Neural cell (in vitro differentiated cells): Measurements from ENCODE around the gene UBA6. TPM values are rescaled to one million over a fixed set of nuclear protein-coding genes. Genes with fewer than 3 reads are reported as not detected.

ENCODE experiments used
- H2AFZ ChIP-seq: fragments of 200-600, 300-800 bp; sonication (generic), shearing (Covaris generic); 2 replicates; pipeline ENCODE4 v1.6.0; 2014; ENCODE audit warnings: low read depth, mild to moderate bottlenecking, antibody characterized with exemption, low read length, moderate library complexity
- H3F3A ChIP-seq: fragments of 200-600 bp; shearing (Covaris generic); 2 replicates; pipeline ENCODE4 v1.6.1; 2016; ENCODE audit warnings: mild to moderate bottlenecking, moderate library complexity, mixed read lengths, antibody characterized with exemption, low read length; ENCODE audit not compliant: insufficient read depth, poor library complexity, severe bottlenecking
- H3K27ac ChIP-seq: fragments of 200-600, 300-800 bp; sonication (generic), shearing (Covaris generic); 2 replicates; pipeline ENCODE4 v1.5.1; 2014; ENCODE audit warnings: mild to moderate bottlenecking, low read length, moderate library complexity
- H3K27me3 ChIP-seq: fragments of 300-800, 200-600 bp; sonication (generic), shearing (Covaris generic); 2 replicates; pipeline ENCODE4 v1.6.0; 2014; ENCODE audit warnings: mild to moderate bottlenecking, low read depth, low read length, moderate library complexity; ENCODE audit not compliant: insufficient read depth
- H3K36me3 ChIP-seq: fragments of 300-800, 200-600 bp; sonication (generic), shearing (Covaris generic); 2 replicates; pipeline ENCODE4 v1.5.1; 2014; ENCODE audit warnings: mild to moderate bottlenecking, antibody characterized with exemption, low read length, moderate library complexity; ENCODE audit not compliant: insufficient read depth
- H3K4me2 ChIP-seq: fragments of 300-800, 200-600 bp; sonication (generic), shearing (Covaris generic); 2 replicates; pipeline ENCODE4 v1.6.0; 2014; ENCODE audit warnings: mild to moderate bottlenecking, low read length
- H3K4me3 ChIP-seq: fragments of 300-800, 200-600 bp; sonication (generic), shearing (Covaris generic); 2 replicates; pipeline ENCODE4 v1.5.1; 2014; ENCODE audit warnings: mild to moderate bottlenecking, low read length, moderate library complexity
- H3K79me2 ChIP-seq: fragments of 200-600 bp; shearing (Covaris generic); replicated peaks from 2 replicates; pipeline ENCODE4 v1.6.0; 2014; ENCODE audit warnings: mild to moderate bottlenecking, low read length, moderate library complexity; ENCODE audit not compliant: insufficient read depth
- H3K9ac ChIP-seq: fragments of 300-800, 200-600 bp; sonication (generic), shearing (Covaris generic); 2 replicates; pipeline ENCODE4 v1.6.1; 2016; ENCODE audit warnings: mild to moderate bottlenecking, low read length, mixed read lengths
- H3K9me2 ChIP-seq: fragments of 200-600 bp; shearing (Covaris generic); 2 replicates; pipeline ENCODE4 v1.6.1; 2016; ENCODE audit warnings: mild to moderate bottlenecking, low read length, mixed read lengths; ENCODE audit not compliant: insufficient read depth
- H3K9me3 ChIP-seq: fragments of 200-600, 300-800 bp; sonication (generic), shearing (Covaris generic); 2 replicates; pipeline ENCODE4 v1.6.1; 2016; ENCODE audit warnings: mild to moderate bottlenecking, mixed run types, low read length, moderate library complexity, mixed read lengths
- H4K20me1 ChIP-seq: fragments of 200-600 bp; shearing (Covaris generic); 2 replicates; pipeline ENCODE4 v1.6.1; 2016; ENCODE audit warnings: mild to moderate bottlenecking, mixed run types; ENCODE audit not compliant: insufficient read depth
- EP300 ChIP-seq: fragments of 450-650 bp; conservative IDR thresholded peaks from 2 replicates; pipeline ENCODE4 v1.6.1; 2014; ENCODE audit warnings: antibody characterized with exemption, mild to moderate bottlenecking, moderate library complexity; ENCODE audit not compliant: poor library complexity, severe bottlenecking
- EZH2 ChIP-seq: fragments of 200-600, 300-800 bp; shearing (Covaris generic), sonication (generic); IDR thresholded peaks from 2 replicates; pipeline ENCODE4 v1.6.1; 2014; ENCODE audit warnings: antibody characterized with exemption, low read length, borderline replicate concordance, mild to moderate bottlenecking; ENCODE audit not compliant: insufficient read depth, poor library complexity, severe bottlenecking
- MXI1 ChIP-seq: fragments of 450-650 bp; conservative IDR thresholded peaks from 2 replicates; pipeline ENCODE4 v1.6.1; 2014; ENCODE audit warnings: antibody characterized with exemption, mild to moderate bottlenecking; ENCODE audit not compliant: poor library complexity, severe bottlenecking
- POLR2AphosphoS5 ChIP-seq: IDR thresholded peaks from 2 replicates; pipeline ENCODE4 v1.6.1; 2012
- RAD21 ChIP-seq: fragments of 450-650 bp; conservative IDR thresholded peaks from 2 replicates; pipeline ENCODE4 v1.6.1; 2014; ENCODE audit warnings: antibody characterized with exemption, mild to moderate bottlenecking, moderate library complexity
- SMC3 ChIP-seq: fragments of 450-650 bp; conservative IDR thresholded peaks from 2 replicates; pipeline ENCODE4 v1.6.1; 2014; ENCODE audit warnings: antibody characterized with exemption, mild to moderate bottlenecking, moderate library complexity; ENCODE audit not compliant: poor library complexity
- TAF1 ChIP-seq: IDR thresholded peaks from 2 replicates; pipeline ENCODE4 v1.6.1; 2012; ENCODE audit warnings: low read depth
- polyA plus RNA-seq: library from polyadenylated mRNA; depleted of rRNA; stranded (reverse); fragments of >200 nt; gene quantifications from 2 replicates; pipeline ENCODE4 v1.2.3, GENCODE V29; 2014
- TF ChIP-seq, protein P1 (sequence below): fragments of 450-650 bp; IDR thresholded peaks from 2 replicates; pipeline ENCODE4 v1.5.1; 2014; ENCODE audit warnings: antibody characterized with exemption, mild to moderate bottlenecking, moderate library complexity; ENCODE audit not compliant: poor library complexity, severe bottlenecking
- TF ChIP-seq, protein P2 (sequence below): IDR thresholded peaks from 2 replicates; pipeline ENCODE4 v1.6.1; 2012; ENCODE audit warnings: borderline replicate concordance

UBA6 gene
- polyA plus RNA-seq, 1 donor from 2014 or later = 126 TPM

DNA sequence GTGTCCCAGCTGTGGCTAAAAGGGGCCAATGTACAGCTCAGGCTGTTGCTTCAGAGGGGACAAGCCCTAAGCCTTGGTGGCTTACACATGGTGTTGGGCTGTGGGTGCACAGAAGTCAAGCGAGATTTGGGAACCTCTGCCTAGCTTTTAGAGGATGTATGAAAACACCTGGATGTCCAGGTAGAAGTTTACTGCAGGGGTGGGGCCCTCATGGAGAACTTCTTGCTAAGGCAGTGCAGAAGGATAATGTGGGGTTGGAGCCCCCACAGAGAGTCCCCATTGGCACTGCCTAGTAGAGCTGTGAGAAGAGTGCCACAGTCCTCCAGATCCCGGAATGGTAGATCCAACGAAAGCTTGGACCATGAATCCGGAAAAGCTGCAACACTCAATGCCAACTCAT lies 40.5 kb downstream of the UBA6 start:
- Histone ChIP-seq H3K79me2 (no peaks in the 10 kb centered on the region), H3K36me3 (peaks cover 27% of the 10 kb centered on the region)

DNA sequence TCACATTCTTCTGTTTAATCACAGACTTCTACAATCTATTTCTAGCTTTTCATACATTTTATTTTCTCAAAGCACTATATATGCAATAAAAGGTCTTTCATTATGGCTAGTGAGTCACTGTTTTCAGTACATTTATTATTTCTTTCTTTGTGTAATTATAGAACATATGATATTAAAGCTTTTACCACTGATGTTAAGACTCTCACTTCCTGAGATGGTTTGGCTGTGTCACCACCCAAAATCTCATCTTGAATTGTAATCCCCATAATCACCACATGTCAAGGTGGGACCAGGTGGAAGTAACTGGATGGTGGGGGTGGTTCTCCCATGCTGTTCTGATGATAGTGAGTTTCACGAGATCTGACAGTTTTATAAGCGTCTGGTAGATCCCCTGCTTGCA lies 41.9 kb downstream of the UBA6 start:
- no peaks in the 10 kb centered on the region for H4K20me1 ChIP-seq
- no peaks in the 10 kb centered on the region for H3K79me2 ChIP-seq
- no peak overlapping the region for H3K4me2 ChIP-seq
- no peak overlapping the region for H3K9ac ChIP-seq
- no peak for TF ChIP-seq MXI1
- TF ChIP-seq TAF1 = no peak
- no peak for TF ChIP-seq EZH2
- TF ChIP-seq, protein P1, sequence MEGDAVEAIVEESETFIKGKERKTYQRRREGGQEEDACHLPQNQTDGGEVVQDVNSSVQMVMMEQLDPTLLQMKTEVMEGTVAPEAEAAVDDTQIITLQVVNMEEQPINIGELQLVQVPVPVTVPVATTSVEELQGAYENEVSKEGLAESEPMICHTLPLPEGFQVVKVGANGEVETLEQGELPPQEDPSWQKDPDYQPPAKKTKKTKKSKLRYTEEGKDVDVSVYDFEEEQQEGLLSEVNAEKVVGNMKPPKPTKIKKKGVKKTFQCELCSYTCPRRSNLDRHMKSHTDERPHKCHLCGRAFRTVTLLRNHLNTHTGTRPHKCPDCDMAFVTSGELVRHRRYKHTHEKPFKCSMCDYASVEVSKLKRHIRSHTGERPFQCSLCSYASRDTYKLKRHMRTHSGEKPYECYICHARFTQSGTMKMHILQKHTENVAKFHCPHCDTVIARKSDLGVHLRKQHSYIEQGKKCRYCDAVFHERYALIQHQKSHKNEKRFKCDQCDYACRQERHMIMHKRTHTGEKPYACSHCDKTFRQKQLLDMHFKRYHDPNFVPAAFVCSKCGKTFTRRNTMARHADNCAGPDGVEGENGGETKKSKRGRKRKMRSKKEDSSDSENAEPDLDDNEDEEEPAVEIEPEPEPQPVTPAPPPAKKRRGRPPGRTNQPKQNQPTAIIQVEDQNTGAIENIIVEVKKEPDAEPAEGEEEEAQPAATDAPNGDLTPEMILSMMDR = no peak
- TF ChIP-seq POLR2AphosphoS5 = no peak
- no peak for TF ChIP-seq RAD21
- no peak for TF ChIP-seq SMC3
- TF ChIP-seq, protein P2, sequence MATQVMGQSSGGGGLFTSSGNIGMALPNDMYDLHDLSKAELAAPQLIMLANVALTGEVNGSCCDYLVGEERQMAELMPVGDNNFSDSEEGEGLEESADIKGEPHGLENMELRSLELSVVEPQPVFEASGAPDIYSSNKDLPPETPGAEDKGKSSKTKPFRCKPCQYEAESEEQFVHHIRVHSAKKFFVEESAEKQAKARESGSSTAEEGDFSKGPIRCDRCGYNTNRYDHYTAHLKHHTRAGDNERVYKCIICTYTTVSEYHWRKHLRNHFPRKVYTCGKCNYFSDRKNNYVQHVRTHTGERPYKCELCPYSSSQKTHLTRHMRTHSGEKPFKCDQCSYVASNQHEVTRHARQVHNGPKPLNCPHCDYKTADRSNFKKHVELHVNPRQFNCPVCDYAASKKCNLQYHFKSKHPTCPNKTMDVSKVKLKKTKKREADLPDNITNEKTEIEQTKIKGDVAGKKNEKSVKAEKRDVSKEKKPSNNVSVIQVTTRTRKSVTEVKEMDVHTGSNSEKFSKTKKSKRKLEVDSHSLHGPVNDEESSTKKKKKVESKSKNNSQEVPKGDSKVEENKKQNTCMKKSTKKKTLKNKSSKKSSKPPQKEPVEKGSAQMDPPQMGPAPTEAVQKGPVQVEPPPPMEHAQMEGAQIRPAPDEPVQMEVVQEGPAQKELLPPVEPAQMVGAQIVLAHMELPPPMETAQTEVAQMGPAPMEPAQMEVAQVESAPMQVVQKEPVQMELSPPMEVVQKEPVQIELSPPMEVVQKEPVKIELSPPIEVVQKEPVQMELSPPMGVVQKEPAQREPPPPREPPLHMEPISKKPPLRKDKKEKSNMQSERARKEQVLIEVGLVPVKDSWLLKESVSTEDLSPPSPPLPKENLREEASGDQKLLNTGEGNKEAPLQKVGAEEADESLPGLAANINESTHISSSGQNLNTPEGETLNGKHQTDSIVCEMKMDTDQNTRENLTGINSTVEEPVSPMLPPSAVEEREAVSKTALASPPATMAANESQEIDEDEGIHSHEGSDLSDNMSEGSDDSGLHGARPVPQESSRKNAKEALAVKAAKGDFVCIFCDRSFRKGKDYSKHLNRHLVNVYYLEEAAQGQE = no peak
- TF ChIP-seq EP300 = no peak
- no peak overlapping the region for H3K27ac ChIP-seq
- no peaks in the 10 kb centered on the region for H3F3A ChIP-seq
- no peaks in the 10 kb centered on the region for H3K27me3 ChIP-seq
- peaks cover 20% of the 10 kb centered on the region for H3K36me3 ChIP-seq
- H2AFZ ChIP-seq = no peak overlapping the region
- H3K9me2 ChIP-seq = no peaks in the 10 kb centered on the region
- H3K4me3 ChIP-seq = no peak overlapping the region
- peaks cover 7% of the 10 kb centered on the region for H3K9me3 ChIP-seq

More for the DNA sequence above, 40.5 kb downstream of the UBA6 start:
- Histone ChIP-seq H3K9ac (no peak overlapping the region), H3K27me3 (no peaks in the 10 kb centered on the region), H3K9me3 (peaks cover 7% of the 10 kb centered on the region), H3F3A (no peaks in the 10 kb centered on the region), H3K4me3 (no peak overlapping the region), H2AFZ (no peak overlapping the region), H3K9me2 (no peaks in the 10 kb centered on the region), H3K4me2 (no peak overlapping the region), H3K27ac (no peak overlapping the region), H4K20me1 (no peaks in the 10 kb centered on the region)
- TF ChIP-seq SMC3 (no peak), MXI1 (no peak), EP300 (no peak), POLR2AphosphoS5 (no peak), RAD21 (no peak)
- TF ChIP-seq, protein P2 = no peak
